WTC11 (cell line): Measurements from ENCODE around the gene OR2AG2. TPM values are rescaled to one million over a fixed set of nuclear protein-coding genes. Genes with fewer than 3 reads are reported as not detected.

Experiments
- ATAC-seq: fragments of 200-7000 bp; cut with Tn5 transposase; 2 replicates; pipeline ENCODE4 v1.10.0; 2021; ENCODE audit warnings: mild to moderate bottlenecking, moderate library complexity
- CTCF ChIA-PET: fragments of 300-600 bp; sonication (Branson Sonifier 250); formaldehyde crosslinking; loops from one replicate; lab custom pipeline; 2021; ENCODE audit warnings: antibody characterized with exemption; lab: Charles Lee
- POLR2A ChIA-PET: fragments of 350-600 bp; sonication (Branson Sonifier 250); formaldehyde crosslinking; loops from one replicate; lab custom pipeline; 2021; ENCODE audit warnings: antibody characterized with exemption; lab: Charles Lee
- DNase-seq: peaks from one replicate; pipeline ENCODE4 v3.0.0; 2021; ENCODE audit warnings: low spot score
- H3K27ac Mint-ChIP-seq: 2 replicates; pipeline ENCODE4 v1.8.0; 2021; ENCODE audit warnings: mixed read lengths
- H3K27me3 Mint-ChIP-seq: 2 replicates; pipeline ENCODE4 v1.8.0; 2021; ENCODE audit warnings: low read depth, mild to moderate bottlenecking, moderate library complexity, mixed read lengths
- H3K36me3 Mint-ChIP-seq: 2 replicates; pipeline ENCODE4 v1.8.0; 2021; ENCODE audit warnings: mixed read lengths
- H3K4me1 Mint-ChIP-seq: 2 replicates; pipeline ENCODE4 v1.8.0; 2022; ENCODE audit warnings: mixed read lengths
- H3K4me3 Mint-ChIP-seq: 2 replicates; pipeline ENCODE4 v1.8.0; 2021; ENCODE audit warnings: mild to moderate bottlenecking, moderate library complexity, mixed read lengths
- H3K9me3 Mint-ChIP-seq: 2 replicates; pipeline ENCODE4 v1.8.0; 2021; ENCODE audit warnings: mixed read lengths
- CBFB ChIP-seq: sonication (generic); formaldehyde crosslinking; IDR thresholded peaks from 2 replicates; pipeline ENCODE4 v1.8.1; 2022; ENCODE audit warnings: mild to moderate bottlenecking, low read depth, missing genetic modification reagents
- CREB1 ChIP-seq: sonication (generic); formaldehyde crosslinking; IDR thresholded peaks from 2 replicates; pipeline ENCODE4 v1.8.0; 2023; ENCODE audit warnings: mild to moderate bottlenecking, missing genetic modification reagents
- ELF4 ChIP-seq: sonication (generic); formaldehyde crosslinking; IDR thresholded peaks from 2 replicates; pipeline ENCODE4 v1.8.1; 2022; ENCODE audit warnings: low read depth, mild to moderate bottlenecking, moderate library complexity, missing genetic modification reagents
- EMX1 ChIP-seq: fragments of 250-450 bp; sonication (Bioruptor Pico); IDR thresholded peaks from 2 replicates; pipeline ENCODE4 v1.8.0; 2021; ENCODE audit warnings: mild to moderate bottlenecking
- FOXP1 ChIP-seq: sonication (generic); formaldehyde crosslinking; IDR thresholded peaks from 2 replicates; pipeline ENCODE4 v1.8.0; 2022; ENCODE audit warnings: missing genetic modification reagents, mild to moderate bottlenecking, moderate library complexity, borderline replicate concordance
- GABPB1 ChIP-seq: sonication (generic); formaldehyde crosslinking; IDR thresholded peaks from 2 replicates; pipeline ENCODE4 v1.8.1; 2023; ENCODE audit warnings: mild to moderate bottlenecking, missing genetic modification reagents
- KAT7 ChIP-seq: sonication (generic); formaldehyde crosslinking; IDR thresholded peaks from 2 replicates; pipeline ENCODE4 v1.8.1; 2023; ENCODE audit warnings: missing genetic modification reagents, mild to moderate bottlenecking, borderline replicate concordance
- NR1H2 ChIP-seq: sonication (generic); formaldehyde crosslinking; IDR thresholded peaks from 2 replicates; pipeline ENCODE4 v1.9.0; 2021; ENCODE audit warnings: mild to moderate bottlenecking, moderate library complexity, missing genetic modification reagents
- PRRX2 ChIP-seq: fragments of 250-450 bp; sonication (Bioruptor Pico); IDR thresholded peaks from 2 replicates; pipeline ENCODE4 v1.8.0; 2021; ENCODE audit warnings: mild to moderate bottlenecking
- RELA ChIP-seq: sonication (generic); formaldehyde crosslinking; IDR thresholded peaks from 2 replicates; pipeline ENCODE4 v1.8.1; 2022; ENCODE audit warnings: missing genetic modification reagents, mild to moderate bottlenecking, borderline replicate concordance
- SOX15 ChIP-seq: fragments of 250-450 bp; sonication (Bioruptor Pico); IDR thresholded peaks from 2 replicates; pipeline ENCODE4 v1.9.0; 2021; ENCODE audit warnings: mild to moderate bottlenecking
- SP1 ChIP-seq: sonication (generic); formaldehyde crosslinking; conservative IDR thresholded peaks from 2 replicates; pipeline ENCODE4 v1.8.1; 2022; ENCODE audit warnings: missing genetic modification reagents
- TCF7 ChIP-seq: sonication (generic); formaldehyde crosslinking; IDR thresholded peaks from 2 replicates; pipeline ENCODE4 v1.8.0; 2022; ENCODE audit warnings: mild to moderate bottlenecking, low read depth, missing genetic modification reagents, moderate library complexity
- TEAD1 ChIP-seq: sonication (generic); formaldehyde crosslinking; IDR thresholded peaks from 2 replicates; pipeline ENCODE4 v1.8.0; 2022; ENCODE audit warnings: mild to moderate bottlenecking, missing genetic modification reagents
- TP53 ChIP-seq: sonication (generic); formaldehyde crosslinking; IDR thresholded peaks from 2 replicates; pipeline ENCODE4 v1.8.1; 2023; ENCODE audit warnings: mild to moderate bottlenecking, missing genetic modification reagents
- ZNF121 ChIP-seq: sonication (generic); formaldehyde crosslinking; IDR thresholded peaks from 2 replicates; pipeline ENCODE4 v1.8.0; 2023; ENCODE audit warnings: missing genetic modification reagents
- ZNF138 ChIP-seq: sonication (generic); formaldehyde crosslinking; conservative IDR thresholded peaks from 2 replicates; pipeline ENCODE4 v1.8.1; 2022; ENCODE audit warnings: mild to moderate bottlenecking, moderate library complexity, missing genetic modification reagents
- ZNF396 ChIP-seq: fragments of 250-450 bp; sonication (Bioruptor Pico); IDR thresholded peaks from 2 replicates; pipeline ENCODE4 v1.8.0; 2021; ENCODE audit warnings: mild to moderate bottlenecking, moderate library complexity, borderline replicate concordance
- total RNA-seq: library from RNA; stranded (reverse); gene quantifications from 3 replicates; pipeline ENCODE4 v1.2.3, GENCODE V29; 2021
- TF ChIP-seq, protein P1 (sequence below): fragments of 250-450 bp; sonication (Bioruptor Pico); IDR thresholded peaks from 2 replicates; pipeline ENCODE4 v2.1.2; 2022; ENCODE audit warnings: mild to moderate bottlenecking, moderate library complexity
- TF ChIP-seq, protein P2 (sequence below): fragments of 200-600 bp; IDR thresholded peaks from 2 replicates; pipeline ENCODE4 v1.8.0; 2022; ENCODE audit warnings: antibody characterized with exemption
- TF ChIP-seq, protein P3 (sequence below): fragments of 250-450 bp; sonication (Bioruptor Pico); conservative IDR thresholded peaks from 2 replicates; pipeline ENCODE4 v1.9.0; 2021; ENCODE audit warnings: mild to moderate bottlenecking
- TF ChIP-seq, protein P4 (sequence below): sonication (generic); formaldehyde crosslinking; IDR thresholded peaks from 2 replicates; pipeline ENCODE4 v1.8.1; 2022; ENCODE audit warnings: missing genetic modification reagents, borderline replicate concordance
- TF ChIP-seq, protein P5 (sequence below): sonication (generic); formaldehyde crosslinking; IDR thresholded peaks from 2 replicates; pipeline ENCODE4 v1.8.1; 2023; ENCODE audit warnings: mild to moderate bottlenecking, missing genetic modification reagents, moderate library complexity
- TF ChIP-seq, protein P6 (sequence below): sonication (generic); formaldehyde crosslinking; IDR thresholded peaks from 2 replicates; pipeline ENCODE4 v1.8.1; 2023; ENCODE audit warnings: mild to moderate bottlenecking, moderate library complexity, missing genetic modification reagents

OR2AG2 gene
- total RNA-seq, 1 experiment from 2014 or later, result 0.17 TPM

DNA sequence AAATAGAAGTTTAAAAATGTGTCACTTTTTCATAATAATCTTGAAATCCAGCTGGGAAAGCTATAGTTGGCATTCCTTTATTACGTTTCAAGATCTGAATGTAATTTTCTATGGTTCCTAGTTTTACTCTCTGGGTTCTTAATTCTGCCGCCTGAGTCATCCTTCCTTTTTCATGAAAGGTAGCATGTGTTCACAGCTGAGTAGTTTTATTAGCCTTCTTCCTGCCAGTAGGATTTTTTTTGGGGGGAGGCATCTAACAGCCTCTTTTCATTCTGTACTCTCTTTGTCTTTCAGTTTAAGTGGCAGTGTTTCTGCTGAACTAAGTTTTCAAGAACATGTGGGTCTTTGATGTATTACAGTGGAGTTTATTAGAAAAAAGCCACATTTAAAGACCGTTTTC lies 36.5 kb downstream of the OR2AG2 start:
- TF ChIP-seq RELA (CRISPR knock-in tag), result no peak
- no peak for TF ChIP-seq NR1H2 (CRISPR knock-in tag)
- no peak for TF ChIP-seq ZNF138 (CRISPR knock-in tag)
- TF ChIP-seq PRRX2 (CRISPR knock-in tag), result no peak
- TF ChIP-seq SOX15 (CRISPR knock-in tag), result no peak
- TF ChIP-seq GABPB1 (CRISPR knock-in tag), result no peak
- TF ChIP-seq, protein P1, sequence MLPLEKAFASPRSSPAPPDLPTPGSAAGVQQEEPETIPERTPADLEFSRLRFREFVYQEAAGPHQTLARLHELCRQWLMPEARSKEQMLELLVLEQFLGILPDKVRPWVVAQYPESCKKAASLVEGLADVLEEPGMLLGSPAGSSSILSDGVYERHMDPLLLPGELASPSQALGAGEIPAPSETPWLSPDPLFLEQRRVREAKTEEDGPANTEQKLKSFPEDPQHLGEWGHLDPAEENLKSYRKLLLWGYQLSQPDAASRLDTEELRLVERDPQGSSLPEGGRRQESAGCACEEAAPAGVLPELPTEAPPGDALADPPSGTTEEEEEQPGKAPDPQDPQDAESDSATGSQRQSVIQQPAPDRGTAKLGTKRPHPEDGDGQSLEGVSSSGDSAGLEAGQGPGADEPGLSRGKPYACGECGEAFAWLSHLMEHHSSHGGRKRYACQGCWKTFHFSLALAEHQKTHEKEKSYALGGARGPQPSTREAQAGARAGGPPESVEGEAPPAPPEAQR, result no peak
- TF ChIP-seq, protein P2, sequence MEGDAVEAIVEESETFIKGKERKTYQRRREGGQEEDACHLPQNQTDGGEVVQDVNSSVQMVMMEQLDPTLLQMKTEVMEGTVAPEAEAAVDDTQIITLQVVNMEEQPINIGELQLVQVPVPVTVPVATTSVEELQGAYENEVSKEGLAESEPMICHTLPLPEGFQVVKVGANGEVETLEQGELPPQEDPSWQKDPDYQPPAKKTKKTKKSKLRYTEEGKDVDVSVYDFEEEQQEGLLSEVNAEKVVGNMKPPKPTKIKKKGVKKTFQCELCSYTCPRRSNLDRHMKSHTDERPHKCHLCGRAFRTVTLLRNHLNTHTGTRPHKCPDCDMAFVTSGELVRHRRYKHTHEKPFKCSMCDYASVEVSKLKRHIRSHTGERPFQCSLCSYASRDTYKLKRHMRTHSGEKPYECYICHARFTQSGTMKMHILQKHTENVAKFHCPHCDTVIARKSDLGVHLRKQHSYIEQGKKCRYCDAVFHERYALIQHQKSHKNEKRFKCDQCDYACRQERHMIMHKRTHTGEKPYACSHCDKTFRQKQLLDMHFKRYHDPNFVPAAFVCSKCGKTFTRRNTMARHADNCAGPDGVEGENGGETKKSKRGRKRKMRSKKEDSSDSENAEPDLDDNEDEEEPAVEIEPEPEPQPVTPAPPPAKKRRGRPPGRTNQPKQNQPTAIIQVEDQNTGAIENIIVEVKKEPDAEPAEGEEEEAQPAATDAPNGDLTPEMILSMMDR, result no peak
- no peak for TF ChIP-seq ZNF121 (CRISPR knock-in tag)
- TF ChIP-seq, protein P3, sequence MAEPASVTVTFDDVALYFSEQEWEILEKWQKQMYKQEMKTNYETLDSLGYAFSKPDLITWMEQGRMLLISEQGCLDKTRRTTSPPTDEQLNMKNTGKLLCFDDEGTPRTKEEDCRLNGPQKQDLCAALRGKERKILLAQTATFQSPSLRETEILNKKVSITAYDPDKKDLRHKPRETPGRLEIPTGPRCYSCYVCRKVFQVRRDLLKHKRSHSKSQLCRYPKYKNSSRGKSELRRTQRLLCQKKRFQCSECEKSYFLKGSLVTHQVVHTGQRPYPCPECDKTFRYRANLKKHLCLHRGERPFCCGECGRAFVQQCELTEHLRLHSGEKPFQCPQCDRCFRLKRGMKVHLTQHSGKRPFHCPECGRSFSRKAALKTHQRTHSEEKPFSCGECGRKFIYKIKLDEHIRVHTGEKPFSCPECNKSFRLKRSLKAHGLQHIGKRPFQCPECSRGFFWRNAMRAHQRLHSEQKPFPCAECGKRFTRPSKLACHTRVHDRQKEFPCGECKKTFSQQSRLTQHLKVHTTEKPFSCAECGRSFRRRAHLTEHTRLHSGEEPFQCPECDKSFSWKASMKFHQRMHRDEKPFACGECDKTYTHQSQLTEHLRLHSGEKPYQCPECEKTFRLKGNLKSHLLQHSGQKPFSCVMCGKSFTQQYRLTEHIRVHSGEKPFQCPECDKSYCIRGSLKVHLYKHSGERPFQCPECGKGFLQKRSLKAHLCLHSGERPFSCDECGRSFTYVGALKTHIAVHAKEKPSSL (CRISPR knock-in tag), result no peak
- no peak for TF ChIP-seq SP1 (CRISPR knock-in tag)
- TF ChIP-seq TP53 (CRISPR knock-in tag), result no peak
- TF ChIP-seq, protein P4, sequence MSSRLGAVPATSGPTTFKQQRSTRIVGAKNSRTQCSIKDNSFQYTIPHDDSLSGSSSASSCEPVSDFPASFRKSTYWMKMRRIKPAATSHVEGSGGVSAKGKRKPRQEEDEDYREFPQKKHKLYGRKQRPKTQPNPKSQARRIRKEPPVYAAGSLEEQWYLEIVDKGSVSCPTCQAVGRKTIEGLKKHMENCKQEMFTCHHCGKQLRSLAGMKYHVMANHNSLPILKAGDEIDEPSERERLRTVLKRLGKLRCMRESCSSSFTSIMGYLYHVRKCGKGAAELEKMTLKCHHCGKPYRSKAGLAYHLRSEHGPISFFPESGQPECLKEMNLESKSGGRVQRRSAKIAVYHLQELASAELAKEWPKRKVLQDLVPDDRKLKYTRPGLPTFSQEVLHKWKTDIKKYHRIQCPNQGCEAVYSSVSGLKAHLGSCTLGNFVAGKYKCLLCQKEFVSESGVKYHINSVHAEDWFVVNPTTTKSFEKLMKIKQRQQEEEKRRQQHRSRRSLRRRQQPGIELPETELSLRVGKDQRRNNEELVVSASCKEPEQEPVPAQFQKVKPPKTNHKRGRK (CRISPR knock-in tag), result no peak
- TF ChIP-seq, all 79 proteins: peak for 0
- Mint-ChIP-seq H3K27me3 (peaks cover 12% of the 10 kb centered on the region), H3K4me1 (no peaks in the 10 kb centered on the region), H3K36me3 (no peaks in the 10 kb centered on the region), H3K9me3 (no peaks in the 10 kb centered on the region), H3K4me3 (no peak overlapping the region), H3K27ac (no peak overlapping the region)
- ChIA-PET POLR2A (no interaction called here), CTCF (interaction anchor here (1.5 to 1.8 kb wide), 2 partner anchors 22 to 77 kb away, joined by 4 read pairs; no protein-coding TSS in a partner anchor)
- no peak for DNase-seq
- ATAC-seq, result no peak

DNA sequence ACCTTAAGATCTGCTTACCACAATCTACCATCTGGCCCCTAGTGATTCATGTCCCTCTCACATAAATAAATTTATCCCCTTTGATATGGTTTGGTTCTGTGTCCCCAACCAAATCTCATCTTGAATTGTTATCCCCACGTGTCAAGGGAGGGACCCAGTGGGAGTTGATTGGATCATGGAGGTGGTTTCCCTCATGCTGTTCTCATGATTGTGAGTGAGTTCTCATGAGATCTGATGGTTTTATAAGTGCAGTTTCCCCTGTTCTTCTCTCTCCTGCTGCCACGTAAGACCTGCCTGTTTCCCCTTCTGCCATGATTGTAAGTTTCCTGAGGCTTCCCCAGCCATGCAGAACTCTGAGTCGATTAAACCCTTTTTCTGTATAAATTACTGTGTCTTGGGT lies 37.2 kb downstream of the OR2AG2 start:
- POLR2A ChIA-PET, result no interaction called here
- H3K27me3 Mint-ChIP-seq, result peaks cover 12% of the 10 kb centered on the region
- H3K4me1 Mint-ChIP-seq, result no peaks in the 10 kb centered on the region
- CTCF ChIA-PET, result interaction anchor here (1.8 kb wide), 1 partner anchor 78 kb away, joined by 4 read pairs; no protein-coding TSS in a partner anchor
- H3K4me3 Mint-ChIP-seq, result no peak overlapping the region
- no peak overlapping the region for H3K27ac Mint-ChIP-seq
- no peaks in the 10 kb centered on the region for H3K36me3 Mint-ChIP-seq
- H3K9me3 Mint-ChIP-seq, result no peaks in the 10 kb centered on the region
- no peak for DNase-seq
- no peak for ATAC-seq
- TF ChIP-seq FOXP1 (CRISPR knock-in tag) (no peak), KAT7 (CRISPR knock-in tag) (no peak), TCF7 (CRISPR knock-in tag) (no peak), CREB1 (no peak), TEAD1 (CRISPR knock-in tag) (no peak), ZNF396 (CRISPR knock-in tag) (no peak), EMX1 (CRISPR knock-in tag) (no peak), CBFB (no peak), ELF4 (CRISPR knock-in tag) (no peak)
- TF ChIP-seq, protein P5, sequence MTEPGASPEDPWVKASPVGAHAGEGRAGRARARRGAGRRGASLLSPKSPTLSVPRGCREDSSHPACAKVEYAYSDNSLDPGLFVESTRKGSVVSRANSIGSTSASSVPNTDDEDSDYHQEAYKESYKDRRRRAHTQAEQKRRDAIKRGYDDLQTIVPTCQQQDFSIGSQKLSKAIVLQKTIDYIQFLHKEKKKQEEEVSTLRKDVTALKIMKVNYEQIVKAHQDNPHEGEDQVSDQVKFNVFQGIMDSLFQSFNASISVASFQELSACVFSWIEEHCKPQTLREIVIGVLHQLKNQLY (CRISPR knock-in tag), result no peak
- TF ChIP-seq, protein P6, sequence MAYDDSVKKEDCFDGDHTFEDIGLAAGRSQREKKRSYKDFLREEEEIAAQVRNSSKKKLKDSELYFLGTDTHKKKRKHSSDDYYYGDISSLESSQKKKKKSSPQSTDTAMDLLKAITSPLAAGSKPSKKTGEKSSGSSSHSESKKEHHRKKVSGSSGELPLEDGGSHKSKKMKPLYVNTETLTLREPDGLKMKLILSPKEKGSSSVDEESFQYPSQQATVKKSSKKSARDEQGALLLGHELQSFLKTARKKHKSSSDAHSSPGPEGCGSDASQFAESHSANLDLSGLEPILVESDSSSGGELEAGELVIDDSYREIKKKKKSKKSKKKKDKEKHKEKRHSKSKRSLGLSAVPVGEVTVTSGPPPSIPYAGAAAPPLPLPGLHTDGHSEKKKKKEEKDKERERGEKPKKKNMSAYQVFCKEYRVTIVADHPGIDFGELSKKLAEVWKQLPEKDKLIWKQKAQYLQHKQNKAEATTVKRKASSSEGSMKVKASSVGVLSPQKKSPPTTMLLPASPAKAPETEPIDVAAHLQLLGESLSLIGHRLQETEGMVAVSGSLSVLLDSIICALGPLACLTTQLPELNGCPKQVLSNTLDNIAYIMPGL (CRISPR knock-in tag), result no peak
- TF ChIP-seq, protein P3 (CRISPR knock-in tag), result no peak
